Osteoblast (primary cell): Measurements from ENCODE around the gene ARHGAP8. TPM values are rescaled to one million over a fixed set of nuclear protein-coding genes. Genes with fewer than 3 reads are reported as not detected.
"Not testable (repeated sequence)": the region's sequence is repeated elsewhere in the genome, so short reads cannot be mapped to it uniquely, and the experiment has no call there.

Experiments
- DNase-seq: peaks from one replicate; pipeline ENCODE4 v3.0.0; 2011; ENCODE audit warnings: low spot score, mixed read lengths; ENCODE audit not compliant: insufficient read length; ENCODE audit errors: missing footprints
- H2AFZ ChIP-seq: 2 replicates; pipeline ENCODE4 v1.6.0; 2011; ENCODE audit warnings: mild to moderate bottlenecking, low read length
- H3K27ac ChIP-seq: 2 replicates; pipeline ENCODE4 v1.5.1; 2011; ENCODE audit warnings: mild to moderate bottlenecking, low read depth, low read length, moderate library complexity
- H3K27me3 ChIP-seq: 2 replicates; pipeline ENCODE4 v1.6.0; 2012; ENCODE audit warnings: mild to moderate bottlenecking, control low read depth, inconsistent platforms, low read length, moderate library complexity; ENCODE audit not compliant: insufficient read depth
- H3K36me3 ChIP-seq: 2 replicates; pipeline ENCODE4 v1.5.1; 2011; ENCODE audit warnings: mild to moderate bottlenecking, low read length, control low read depth, moderate library complexity; ENCODE audit not compliant: insufficient read depth
- H3K4me1 ChIP-seq: 2 replicates; pipeline ENCODE4 v1.5.1; 2011; ENCODE audit warnings: mild to moderate bottlenecking, low read length, control low read depth, moderate library complexity; ENCODE audit not compliant: insufficient read depth
- H3K4me2 ChIP-seq: 2 replicates; pipeline ENCODE4 v1.6.0; 2011; ENCODE audit warnings: mild to moderate bottlenecking, low read length; ENCODE audit not compliant: insufficient read depth
- H3K4me3 ChIP-seq: fragments of 200-600 bp; sonication (generic); 3 replicates; pipeline ENCODE4 v1.5.1; 2012; ENCODE audit warnings: mild to moderate bottlenecking, low read length, inconsistent platforms; ENCODE audit not compliant: insufficient read depth
- H3K79me2 ChIP-seq: 2 replicates; pipeline ENCODE4 v1.6.0; 2012; ENCODE audit warnings: mild to moderate bottlenecking, low read length, control low read depth, inconsistent platforms; ENCODE audit not compliant: insufficient read depth
- H3K9me3 ChIP-seq: 2 replicates; pipeline ENCODE4 v1.5.1; 2011; ENCODE audit warnings: low read depth, low read length, control low read depth
- H4K20me1 ChIP-seq: 2 replicates; pipeline ENCODE4 v1.6.0; 2012; ENCODE audit warnings: mild to moderate bottlenecking, low read length, control low read depth; ENCODE audit not compliant: insufficient read depth
- CTCF ChIP-seq: IDR thresholded peaks from 2 replicates; pipeline ENCODE4 v1.5.1; 2011; ENCODE audit warnings: mild to moderate bottlenecking, low read depth, low read length, moderate library complexity; ENCODE audit errors: extremely low read depth
- total RNA-seq: library from RNA; depleted of rRNA; stranded (reverse); fragments of >200 nt; gene quantifications from 2 replicates; pipeline ENCODE4 v1.2.3, GENCODE V29; 2012

Gene ARHGAP8
- total RNA-seq, 1 donor, result 0.36 TPM

- no peaks in the 10 kb centered on the region for H3K79me2 ChIP-seq
- H4K20me1 ChIP-seq, result no peaks in the 10 kb centered on the region
- peaks cover 38% of the 10 kb centered on the region for H3K27me3 ChIP-seq
- no peaks in the 10 kb centered on the region for H3K4me1 ChIP-seq
- no peak overlapping the region for H3K4me3 ChIP-seq
- no peak for TF ChIP-seq CTCF
- DNase-seq, result peak; percentile 10
- no peak overlapping the region for H2AFZ ChIP-seq
- H3K4me2 ChIP-seq, result no peak overlapping the region
- no peaks in the 10 kb centered on the region for H3K36me3 ChIP-seq
- no peaks in the 10 kb centered on the region for H3K9me3 ChIP-seq
- no peak overlapping the region for H3K27ac ChIP-seq
Observed at GRCh38 chr22:44745853-44746789, 6.3 kb upstream of the ARHGAP8 start.

GRCh38 chr22:44747784-44748127 lies 4.6 kb upstream of the ARHGAP8 start:
- H3K79me2 ChIP-seq, H3K4me1 ChIP-seq, H4K20me1 ChIP-seq, H3K9me3 ChIP-seq, H3K4me2 ChIP-seq, H3K27ac ChIP-seq, H2AFZ ChIP-seq, DNase-seq, H3K36me3 ChIP-seq, H3K4me3 ChIP-seq: not testable (repeated sequence)
- peaks cover 48% of the 10 kb centered on the region for H3K27me3 ChIP-seq

DNA sequence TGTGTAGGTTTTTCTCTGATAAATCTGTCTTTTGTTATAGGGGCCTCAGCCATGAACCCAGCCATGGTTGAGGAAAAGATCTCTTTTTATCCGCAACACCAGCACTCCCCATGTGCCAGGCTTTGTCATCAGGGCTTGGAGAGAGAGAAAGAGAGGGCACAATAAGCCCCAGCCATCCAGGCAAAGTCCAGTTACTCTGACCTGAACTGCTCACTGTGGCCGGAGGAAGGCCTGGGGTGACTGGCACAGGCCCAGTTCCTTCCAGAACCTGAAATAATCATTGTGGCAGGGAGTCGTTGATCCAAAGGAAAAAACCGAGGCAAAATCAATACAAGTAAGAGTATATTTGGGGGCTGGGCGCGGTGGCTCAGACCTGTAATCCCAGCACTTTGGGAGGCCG lies 3.9 kb upstream of the ARHGAP8 start:
- Histone ChIP-seq H4K20me1 (no peaks in the 10 kb centered on the region), H3K9me3 (no peaks in the 10 kb centered on the region), H3K79me2 (no peaks in the 10 kb centered on the region), H3K27me3 (peaks cover 49% of the 10 kb centered on the region), H3K4me1 (peaks cover 1% of the 10 kb centered on the region), H3K4me3 (no peak overlapping the region), H3K4me2 (no peak overlapping the region), H2AFZ (no peak overlapping the region), H3K36me3 (no peaks in the 10 kb centered on the region), H3K27ac (no peak overlapping the region)
- no peak for TF ChIP-seq CTCF
- no peak for DNase-seq

DNA sequence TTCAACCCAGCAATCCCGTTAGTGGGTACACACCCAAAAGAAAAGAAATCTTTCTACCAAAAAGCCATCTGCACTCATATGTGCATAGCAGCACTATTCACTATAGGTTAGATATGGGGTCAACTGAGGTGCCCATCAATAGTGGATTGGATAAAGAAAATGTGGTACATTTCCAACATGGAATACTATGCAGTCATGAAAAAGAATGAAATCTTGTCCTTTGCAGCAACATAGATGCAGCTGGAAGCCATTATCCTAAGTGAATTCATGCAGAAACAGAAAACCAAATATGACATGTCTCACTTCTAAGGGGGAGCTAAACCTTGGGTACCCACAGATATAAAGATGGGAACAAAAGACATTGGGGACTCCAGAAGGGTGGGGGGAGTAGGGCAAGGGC lies 1.9 kb upstream of the ARHGAP8 start:
- Histone ChIP-seq H3K4me3 (no peak overlapping the region), H3K36me3 (no peaks in the 10 kb centered on the region), H3K79me2 (no peaks in the 10 kb centered on the region), H3K4me2 (no peak overlapping the region), H4K20me1 (no peaks in the 10 kb centered on the region), H3K9me3 (no peaks in the 10 kb centered on the region), H2AFZ (no peak overlapping the region), H3K4me1 (peaks cover 7% of the 10 kb centered on the region), H3K27ac (no peak overlapping the region), H3K27me3 (peaks cover 61% of the 10 kb centered on the region)
- no peak for TF ChIP-seq CTCF
- DNase-seq, result no peak
